GM18498 (cell line): ENCODE data around the gene PDGFRB.

ENCODE experiments used
- ATAC-seq: cut with Tn5 transposase; IDR thresholded peaks from one replicate; pipeline ENCODE4 v1.9.1; 2021; ENCODE audit warnings: mild to moderate bottlenecking, moderate library complexity; ENCODE audit not compliant: unreplicated experiment

PDGFRB gene

GRCh38 chr5:150155258-150156026, at the start of gene PDGFRB:
Gene PDGFRB (minus strand): TSS chr5:150155845. CDS start chr5:150137047, 18,798 bp downstream.
- ATAC-seq: peak; percentile 80

DNA sequence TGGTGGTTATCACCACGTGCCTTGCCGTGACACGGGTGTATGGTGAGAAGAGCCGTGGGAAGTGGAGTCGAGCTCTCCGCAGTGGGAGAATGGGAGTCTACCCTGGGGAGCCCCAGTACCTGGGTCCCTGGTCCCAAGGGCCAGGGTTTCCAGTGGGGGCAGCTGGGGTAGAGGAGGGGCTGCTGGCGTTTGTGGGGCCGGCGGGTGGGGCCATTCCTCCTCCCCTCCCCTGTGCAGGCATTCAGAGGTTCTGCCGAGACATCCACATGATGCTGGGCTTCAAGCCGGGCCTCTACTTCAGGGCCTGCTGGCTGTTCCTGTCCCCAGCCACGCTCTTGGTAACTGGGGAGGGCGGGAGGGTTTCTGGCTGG, 48.9 kb upstream of the PDGFRB start:
- ATAC-seq: no peak

- no peak for ATAC-seq
Measured at GRCh38 chr5:150203832-150204589, 48.4 kb upstream of the PDGFRB start.

DNA sequence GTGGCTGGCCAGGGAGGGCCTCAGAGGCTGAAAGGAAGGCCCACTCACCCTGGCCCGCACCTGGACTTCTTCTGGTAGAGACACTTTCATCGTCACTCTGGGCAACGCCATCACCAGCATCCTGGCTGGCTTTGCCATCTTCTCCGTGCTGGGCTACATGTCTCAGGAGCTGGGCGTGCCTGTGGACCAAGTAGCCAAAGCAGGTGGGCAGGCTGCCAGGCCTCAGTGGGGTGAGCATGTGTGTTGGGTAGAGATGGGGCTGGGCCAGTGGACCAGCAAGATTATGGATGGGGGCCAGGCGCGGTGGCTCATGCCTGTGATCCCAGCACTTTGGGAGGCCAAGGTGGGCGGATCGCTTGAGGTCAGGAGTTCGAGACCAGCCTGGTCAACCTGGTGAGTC, 46.9 kb upstream of the PDGFRB start:
- ATAC-seq: no peak

- no peak for ATAC-seq
Measured at GRCh38 chr5:150197476-150197875, 41.8 kb upstream of the PDGFRB start.

DNA sequence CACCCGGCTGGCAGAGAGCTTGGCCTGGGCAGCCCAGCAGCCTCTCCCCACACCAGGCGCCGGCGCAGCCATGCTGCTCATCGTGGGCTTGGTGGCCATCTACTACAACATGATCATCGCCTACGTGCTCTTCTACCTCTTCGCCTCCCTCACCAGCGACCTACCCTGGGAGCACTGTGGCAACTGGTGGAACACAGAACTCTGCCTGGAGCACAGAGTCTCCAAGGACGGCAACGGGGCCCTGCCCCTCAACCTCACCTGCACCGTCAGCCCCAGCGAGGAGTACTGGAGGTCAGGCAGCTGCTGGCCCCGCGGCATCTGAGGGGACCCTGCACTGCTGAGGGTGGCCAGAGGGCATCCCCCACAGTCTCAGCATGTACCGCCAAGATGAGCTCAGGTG, 41.3 kb upstream of the PDGFRB start:
- no peak for ATAC-seq

DNA sequence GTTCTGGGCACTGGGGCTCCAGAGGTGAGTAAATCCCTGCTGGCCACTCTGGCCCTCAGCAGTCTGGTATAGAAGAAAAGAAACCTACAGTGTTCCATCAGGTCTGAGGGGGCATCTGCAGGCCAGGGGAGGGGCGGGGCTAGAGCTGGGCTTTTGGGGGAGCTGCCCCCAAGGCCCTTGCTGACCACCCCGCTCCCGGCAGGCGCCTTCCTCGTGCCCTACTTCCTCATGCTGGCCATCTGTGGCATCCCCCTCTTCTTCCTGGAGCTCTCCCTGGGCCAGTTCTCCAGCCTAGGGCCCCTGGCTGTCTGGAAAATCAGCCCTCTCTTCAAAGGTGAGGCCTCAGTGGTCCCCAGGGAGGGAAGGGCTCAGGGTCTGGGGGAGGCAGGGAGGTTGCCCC, 40.9 kb upstream of the PDGFRB start:
- no peak for ATAC-seq

GRCh38 chr5:150195736-150196485, 40.3 kb upstream of the PDGFRB start:
- ATAC-seq: no peak

GRCh38 chr5:150192462-150192861, 36.8 kb upstream of the PDGFRB start:
- ATAC-seq: no peak

GRCh38 chr5:150190987-150191386, 35.3 kb upstream of the PDGFRB start:
- ATAC-seq: no peak

DNA sequence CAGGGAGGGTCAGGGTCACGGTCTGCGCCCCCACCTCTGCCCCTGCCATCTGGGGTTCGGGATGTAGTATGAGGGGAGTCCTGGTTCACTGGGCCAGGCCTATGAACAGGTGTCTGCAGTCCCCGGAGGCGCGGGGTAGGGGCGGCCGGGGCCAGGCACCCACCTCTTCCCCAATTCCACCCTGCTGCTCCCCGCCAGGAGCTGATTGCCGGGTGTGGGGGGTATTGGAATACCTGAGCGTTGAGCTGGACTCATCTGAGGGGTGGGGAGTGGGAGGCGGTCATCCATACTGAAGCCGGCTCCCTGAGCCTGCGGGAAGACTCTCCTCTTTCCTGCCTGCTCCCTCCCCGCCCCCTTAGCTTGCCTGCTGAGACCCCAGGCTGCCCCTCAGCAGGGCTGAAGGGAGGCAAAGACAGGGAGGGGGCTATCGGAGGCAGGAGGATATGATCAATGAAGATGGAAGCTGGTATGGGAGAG, 34.9 kb upstream of the PDGFRB start:
- ATAC-seq: no peak

DNA sequence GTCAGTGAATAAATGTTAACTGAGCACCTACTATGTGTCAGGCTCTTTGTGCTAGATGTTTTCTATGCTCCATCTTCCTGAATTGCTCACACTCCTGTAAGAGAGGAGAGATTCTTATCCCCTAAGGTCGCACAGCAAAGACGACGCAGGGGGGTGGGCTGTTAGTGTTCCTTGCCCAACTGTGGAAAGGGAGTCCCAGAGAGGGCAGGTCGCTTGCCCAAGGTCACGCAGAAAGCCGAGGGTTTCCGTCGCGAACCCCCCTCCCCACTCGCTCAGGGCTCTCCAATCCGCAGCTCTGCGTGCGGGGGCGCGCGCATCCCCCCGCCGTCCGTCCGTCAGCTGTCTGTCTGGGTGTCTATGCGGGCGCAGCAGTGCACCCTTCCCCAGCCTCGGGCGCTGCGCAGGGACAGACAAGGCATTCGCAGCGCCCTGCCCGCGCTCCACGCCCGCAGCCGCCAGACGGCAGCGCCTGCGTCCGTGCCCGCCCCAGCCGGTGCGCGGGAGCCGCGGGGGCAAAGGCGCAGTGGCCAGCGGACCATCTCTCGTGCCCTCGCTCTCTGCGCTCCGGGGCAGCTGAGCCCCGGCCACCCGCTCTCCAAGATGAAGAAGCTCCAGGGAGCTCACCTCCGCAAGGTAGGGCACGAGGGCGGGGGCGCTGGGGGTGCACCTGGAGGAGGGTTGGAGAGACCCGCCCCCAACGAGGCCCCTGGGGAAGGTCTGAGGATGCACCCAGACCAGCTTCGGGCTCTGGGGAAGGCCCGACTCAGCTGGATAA, 34.3 kb upstream of the PDGFRB start, which contains the start of gene SLC6A7:
Gene SLC6A7, plus strand, starts transcription at position 335 of the 775 bp plus-strand sequence. Its CDS starts 266 bp downstream, at position 601.
- no peak for ATAC-seq

GRCh38 chr5:150189326-150189725, 33.7 kb upstream of the PDGFRB start:
- ATAC-seq: no peak

GRCh38 chr5:150188146-150188842, 32.6 kb upstream of the PDGFRB start:
- ATAC-seq: no peak

- no peak for ATAC-seq
Measured at GRCh38 chr5:150186897-150187296, 31.3 kb upstream of the PDGFRB start.

GRCh38 chr5:150186137-150186536, 30.5 kb upstream of the PDGFRB start:
- no peak for ATAC-seq

- ATAC-seq: no peak
Measured at GRCh38 chr5:150184990-150185912, 29.6 kb upstream of the PDGFRB start.

DNA sequence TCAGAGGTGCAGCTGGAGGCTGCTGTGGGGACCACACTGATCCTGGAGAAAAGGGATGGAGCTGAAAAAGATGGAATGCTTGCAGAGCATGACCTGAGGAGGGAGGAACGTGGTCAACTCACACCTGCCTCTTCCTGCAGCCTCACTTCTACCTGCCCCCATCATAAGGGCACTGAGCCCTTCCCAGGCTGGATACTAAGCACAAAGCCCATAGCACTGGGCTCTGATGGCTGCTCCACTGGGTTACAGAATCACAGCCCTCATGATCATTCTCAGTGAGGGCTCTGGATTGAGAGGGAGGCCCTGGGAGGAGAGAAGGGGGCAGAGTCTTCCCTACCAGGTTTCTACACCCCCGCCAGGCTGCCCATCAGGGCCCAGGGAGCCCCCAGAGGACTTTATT, 28.4 kb upstream of the PDGFRB start:
- ATAC-seq: no peak

- ATAC-seq: no peak
Measured at GRCh38 chr5:150183436-150183835, 27.8 kb upstream of the PDGFRB start.
